RWPE2 (cell line): Measurements from ENCODE around the gene NLRC3.

Source experiments
- ATAC-seq: fragments of 200-7000 bp; cut with Tn5 transposase; 3 replicates; pipeline ENCODE4 v1.9.1; 2021; ENCODE audit warnings: low read depth
- DNase-seq: peaks from one replicate; pipeline ENCODE4 v3.0.0-alpha.2; 2020; ENCODE audit warnings: low spot score
- H3K27ac ChIP-seq: fragments of 450-650 bp; 2 replicates; pipeline ENCODE4 v1.5.1; 2017; ENCODE audit warnings: mild to moderate bottlenecking; ENCODE audit not compliant: poor library complexity, severe bottlenecking
- H3K27me3 ChIP-seq: fragments of 250-450 bp; sonication (Bioruptor Pico); 2 replicates; pipeline ENCODE4 v1.5.1; 2021; ENCODE audit warnings: mild to moderate bottlenecking, moderate library complexity; ENCODE audit not compliant: insufficient read depth, poor library complexity, severe bottlenecking
- H3K36me3 ChIP-seq: fragments of 250-450 bp; sonication (Bioruptor Pico); 2 replicates; pipeline ENCODE4 v1.5.1; 2020; ENCODE audit warnings: low read depth, mild to moderate bottlenecking, moderate library complexity
- H3K4me1 ChIP-seq: fragments of 250-450 bp; sonication (Bioruptor Pico); 2 replicates; pipeline ENCODE4 v1.5.1; 2021; ENCODE audit warnings: mild to moderate bottlenecking, moderate library complexity; ENCODE audit not compliant: insufficient read depth, poor library complexity, severe bottlenecking
- H3K4me3 ChIP-seq: fragments of 250-450 bp; sonication (Bioruptor Pico); 2 replicates; pipeline ENCODE4 v1.5.1; 2021; ENCODE audit warnings: mild to moderate bottlenecking, moderate library complexity; ENCODE audit not compliant: severe bottlenecking
- H3K9me3 ChIP-seq: fragments of 250-450 bp; sonication (Bioruptor Pico); 2 replicates; pipeline ENCODE4 v1.5.1; 2021; ENCODE audit warnings: mild to moderate bottlenecking, moderate library complexity; ENCODE audit not compliant: severe bottlenecking
- TF ChIP-seq, protein P1 (sequence below): fragments of 450-650 bp; IDR thresholded peaks from one replicate; pipeline ENCODE4 v1.5.1; 2017; ENCODE audit warnings: mild to moderate bottlenecking, moderate library complexity; ENCODE audit not compliant: poor library complexity, severe bottlenecking

NLRC3 gene

DNA sequence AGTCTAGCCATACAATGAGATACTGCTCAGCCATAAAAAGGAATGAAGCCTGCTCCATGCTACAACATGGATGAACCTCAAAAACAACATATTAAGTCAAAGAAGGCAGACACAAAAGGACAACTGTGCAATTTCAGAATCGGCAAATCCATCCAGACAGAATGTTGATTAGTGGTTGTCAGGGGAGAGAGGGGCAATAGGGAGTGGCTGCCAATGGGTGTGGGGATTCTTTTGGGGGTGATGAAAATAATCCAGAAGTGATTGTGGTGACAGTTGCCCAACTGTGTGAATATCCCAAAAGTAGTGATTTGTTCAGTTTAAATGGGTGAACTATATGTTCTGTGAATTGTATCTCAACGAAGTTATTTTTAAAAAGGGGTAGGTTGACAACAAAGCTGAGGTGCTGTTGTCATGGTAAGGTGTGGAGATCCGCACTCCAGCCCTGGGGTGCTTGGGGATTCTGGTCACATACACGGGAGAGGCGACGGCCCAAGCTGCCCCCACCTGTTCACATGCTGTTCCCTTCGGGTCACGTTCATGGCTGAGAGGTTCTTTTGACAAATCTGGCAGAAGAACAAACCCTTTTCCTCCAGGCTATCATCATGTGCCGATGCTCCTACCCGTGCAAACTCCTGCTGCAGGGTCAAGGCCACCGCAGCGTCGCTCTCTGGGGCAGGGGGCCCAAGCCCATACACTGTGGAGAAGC is 24.6 kb upstream of the NLRC3 start:
- no peak overlapping the region for H3K4me3 ChIP-seq
- H3K9me3 ChIP-seq = no peaks in the 10 kb centered on the region
- no peak overlapping the region for H3K27ac ChIP-seq
- H3K36me3 ChIP-seq = peaks cover 29% of the 10 kb centered on the region
- no peaks in the 10 kb centered on the region for H3K4me1 ChIP-seq
- ATAC-seq = no peak
- DNase-seq = no peak
- TF ChIP-seq, protein P1, sequence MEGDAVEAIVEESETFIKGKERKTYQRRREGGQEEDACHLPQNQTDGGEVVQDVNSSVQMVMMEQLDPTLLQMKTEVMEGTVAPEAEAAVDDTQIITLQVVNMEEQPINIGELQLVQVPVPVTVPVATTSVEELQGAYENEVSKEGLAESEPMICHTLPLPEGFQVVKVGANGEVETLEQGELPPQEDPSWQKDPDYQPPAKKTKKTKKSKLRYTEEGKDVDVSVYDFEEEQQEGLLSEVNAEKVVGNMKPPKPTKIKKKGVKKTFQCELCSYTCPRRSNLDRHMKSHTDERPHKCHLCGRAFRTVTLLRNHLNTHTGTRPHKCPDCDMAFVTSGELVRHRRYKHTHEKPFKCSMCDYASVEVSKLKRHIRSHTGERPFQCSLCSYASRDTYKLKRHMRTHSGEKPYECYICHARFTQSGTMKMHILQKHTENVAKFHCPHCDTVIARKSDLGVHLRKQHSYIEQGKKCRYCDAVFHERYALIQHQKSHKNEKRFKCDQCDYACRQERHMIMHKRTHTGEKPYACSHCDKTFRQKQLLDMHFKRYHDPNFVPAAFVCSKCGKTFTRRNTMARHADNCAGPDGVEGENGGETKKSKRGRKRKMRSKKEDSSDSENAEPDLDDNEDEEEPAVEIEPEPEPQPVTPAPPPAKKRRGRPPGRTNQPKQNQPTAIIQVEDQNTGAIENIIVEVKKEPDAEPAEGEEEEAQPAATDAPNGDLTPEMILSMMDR = no peak
- H3K27me3 ChIP-seq = no peaks in the 10 kb centered on the region

DNA sequence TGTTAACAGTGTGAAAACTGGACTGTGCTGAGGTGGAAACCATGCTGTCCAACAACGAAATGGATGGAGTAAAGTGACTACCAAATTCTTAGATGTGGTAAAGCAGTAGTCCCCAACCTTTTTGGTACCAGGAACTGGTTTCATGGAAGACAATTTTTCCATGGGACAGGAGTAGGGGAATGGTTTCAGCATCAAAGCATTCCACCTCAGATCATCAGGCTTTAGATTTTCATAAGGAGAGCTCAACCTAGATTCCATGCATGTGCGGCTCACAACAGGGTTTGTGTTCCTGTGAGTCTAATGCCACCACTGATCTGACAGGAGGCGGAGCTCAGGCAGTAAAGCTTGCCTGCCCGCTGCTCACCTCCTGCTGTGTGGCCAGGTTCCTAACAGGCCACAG is 22.7 kb upstream of the NLRC3 start:
- no peaks in the 10 kb centered on the region for H3K9me3 ChIP-seq
- DNase-seq (no peak), ATAC-seq (no peak)
- H3K27ac ChIP-seq = no peak overlapping the region
- no peaks in the 10 kb centered on the region for H3K27me3 ChIP-seq
- peaks cover 23% of the 10 kb centered on the region for H3K36me3 ChIP-seq
- TF ChIP-seq, protein P1 = no peak
- H3K4me1 ChIP-seq = no peaks in the 10 kb centered on the region
- H3K4me3 ChIP-seq = no peak overlapping the region

GRCh38 chr16:3599121-3599520 is 21.9 kb upstream of the NLRC3 start:
- no peak for DNase-seq
- ATAC-seq = no peak
- H3K4me1 ChIP-seq = no peaks in the 10 kb centered on the region
- H3K27me3 ChIP-seq = no peaks in the 10 kb centered on the region
- TF ChIP-seq, protein P1 = no peak
- H3K27ac ChIP-seq = no peak overlapping the region
- H3K36me3 ChIP-seq = peaks cover 20% of the 10 kb centered on the region
- no peak overlapping the region for H3K4me3 ChIP-seq
- H3K9me3 ChIP-seq = no peaks in the 10 kb centered on the region

- no peak for DNase-seq
- TF ChIP-seq, protein P1 = no peak
- H3K36me3 ChIP-seq = peaks cover 11% of the 10 kb centered on the region
Observed at GRCh38 chr16:3598236-3598635, 21.0 kb upstream of the NLRC3 start.

GRCh38 chr16:3597676-3598075 is 20.5 kb upstream of the NLRC3 start:
- H3K27ac ChIP-seq = no peak overlapping the region
- no peaks in the 10 kb centered on the region for H3K9me3 ChIP-seq
- H3K27me3 ChIP-seq = no peaks in the 10 kb centered on the region
- H3K36me3 ChIP-seq = peaks cover 8% of the 10 kb centered on the region; the same call in 1 of the 2 replicates
- TF ChIP-seq, protein P1 = no peak
- no peaks in the 10 kb centered on the region for H3K4me1 ChIP-seq
- DNase-seq (no peak), ATAC-seq (no peak)
- no peak overlapping the region for H3K4me3 ChIP-seq

More at GRCh38 chr16:3598236-3598635, 21.0 kb upstream of the NLRC3 start:
- no peaks in the 10 kb centered on the region for H3K4me1 ChIP-seq
- no peak overlapping the region for H3K4me3 ChIP-seq
- no peaks in the 10 kb centered on the region for H3K27me3 ChIP-seq
- H3K27ac ChIP-seq = no peak overlapping the region
- H3K9me3 ChIP-seq = no peaks in the 10 kb centered on the region
- ATAC-seq = no peak
